GM13976 (cell line): ENCODE data around the gene ANKRD13D.
A peak's percentile ranks its signal among the peaks of the same experiment; 100 is the strongest.

ENCODE experiments used
- DNase-seq: peaks from one replicate; pipeline ENCODE4 v3.0.0; 2012; ENCODE audit warnings: low spot score
- in situ Hi-C: fragments of 300-500 bp; cut with MboI; formaldehyde crosslinking; loops from one replicate; pipeline ENCODE4 v1.12.0; 2022; ENCODE audit warnings: low sequenced_read_pairs, mixed read lengths, inconsistent platforms; ENCODE audit not compliant: unreplicated experiment
- TF ChIP-seq, protein P1 (sequence below): IDR thresholded peaks from 2 replicates; pipeline ENCODE4 v1.5.1; 2012; ENCODE audit warnings: borderline replicate concordance, mild to moderate bottlenecking; ENCODE audit not compliant: insufficient read depth; ENCODE audit errors: extremely low read depth, missing control alignments, control extremely low read depth

The ANKRD13D gene

GRCh38 chr11:67289226-67289650 lies at the start of gene ANKRD13D:
Gene ANKRD13D, plus strand, starts transcription at chr11:67289303. Its CDS starts 158 bp downstream, at chr11:67289461.
- no peak for DNase-seq
- TF ChIP-seq, protein P1, sequence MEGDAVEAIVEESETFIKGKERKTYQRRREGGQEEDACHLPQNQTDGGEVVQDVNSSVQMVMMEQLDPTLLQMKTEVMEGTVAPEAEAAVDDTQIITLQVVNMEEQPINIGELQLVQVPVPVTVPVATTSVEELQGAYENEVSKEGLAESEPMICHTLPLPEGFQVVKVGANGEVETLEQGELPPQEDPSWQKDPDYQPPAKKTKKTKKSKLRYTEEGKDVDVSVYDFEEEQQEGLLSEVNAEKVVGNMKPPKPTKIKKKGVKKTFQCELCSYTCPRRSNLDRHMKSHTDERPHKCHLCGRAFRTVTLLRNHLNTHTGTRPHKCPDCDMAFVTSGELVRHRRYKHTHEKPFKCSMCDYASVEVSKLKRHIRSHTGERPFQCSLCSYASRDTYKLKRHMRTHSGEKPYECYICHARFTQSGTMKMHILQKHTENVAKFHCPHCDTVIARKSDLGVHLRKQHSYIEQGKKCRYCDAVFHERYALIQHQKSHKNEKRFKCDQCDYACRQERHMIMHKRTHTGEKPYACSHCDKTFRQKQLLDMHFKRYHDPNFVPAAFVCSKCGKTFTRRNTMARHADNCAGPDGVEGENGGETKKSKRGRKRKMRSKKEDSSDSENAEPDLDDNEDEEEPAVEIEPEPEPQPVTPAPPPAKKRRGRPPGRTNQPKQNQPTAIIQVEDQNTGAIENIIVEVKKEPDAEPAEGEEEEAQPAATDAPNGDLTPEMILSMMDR, result peak; percentile 16
- in situ Hi-C loops, result no loop called here

DNA sequence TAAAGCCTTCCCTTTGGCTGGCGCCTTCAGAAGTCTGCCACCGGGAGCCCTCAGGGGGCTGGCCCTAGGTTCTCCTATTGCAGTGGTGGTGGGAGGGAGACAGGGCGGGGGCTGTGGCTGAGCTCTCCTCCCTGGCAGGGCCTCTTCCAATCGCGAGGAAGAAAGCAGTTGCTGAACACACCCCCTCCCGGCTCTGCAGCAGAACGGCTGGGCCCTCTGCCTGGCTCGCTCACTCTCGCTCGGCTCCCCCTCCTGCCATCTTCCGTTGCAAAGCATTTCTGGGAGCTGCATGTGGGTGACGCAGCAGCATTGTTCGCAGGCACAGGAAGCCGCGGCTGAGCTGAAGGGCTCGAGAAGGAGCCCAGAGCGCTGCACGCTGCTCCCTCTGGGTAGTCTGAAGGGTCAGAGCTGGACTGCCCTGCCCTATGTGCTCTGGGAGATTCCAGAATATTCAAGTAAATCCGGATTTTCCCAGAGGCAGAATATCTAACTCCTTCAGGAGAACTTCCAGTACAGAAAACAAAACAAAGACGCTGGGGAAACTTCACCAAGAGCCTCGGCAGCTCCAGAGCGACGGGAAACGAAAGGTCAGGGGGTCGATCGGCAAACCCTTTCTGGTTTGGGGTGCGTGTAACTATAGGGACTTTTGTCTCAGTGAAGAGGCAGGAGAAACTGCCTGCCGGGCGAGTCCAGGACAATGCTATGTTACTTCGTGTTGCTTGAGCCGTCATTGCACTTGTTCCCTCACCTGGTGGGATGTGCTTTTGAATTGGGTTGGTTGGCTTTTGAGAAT lies 49.1 kb upstream of the ANKRD13D start:
- TF ChIP-seq, protein P1, result no peak
- in situ Hi-C loops, result no loop called here
- DNase-seq, result peak; percentile 90

DNA sequence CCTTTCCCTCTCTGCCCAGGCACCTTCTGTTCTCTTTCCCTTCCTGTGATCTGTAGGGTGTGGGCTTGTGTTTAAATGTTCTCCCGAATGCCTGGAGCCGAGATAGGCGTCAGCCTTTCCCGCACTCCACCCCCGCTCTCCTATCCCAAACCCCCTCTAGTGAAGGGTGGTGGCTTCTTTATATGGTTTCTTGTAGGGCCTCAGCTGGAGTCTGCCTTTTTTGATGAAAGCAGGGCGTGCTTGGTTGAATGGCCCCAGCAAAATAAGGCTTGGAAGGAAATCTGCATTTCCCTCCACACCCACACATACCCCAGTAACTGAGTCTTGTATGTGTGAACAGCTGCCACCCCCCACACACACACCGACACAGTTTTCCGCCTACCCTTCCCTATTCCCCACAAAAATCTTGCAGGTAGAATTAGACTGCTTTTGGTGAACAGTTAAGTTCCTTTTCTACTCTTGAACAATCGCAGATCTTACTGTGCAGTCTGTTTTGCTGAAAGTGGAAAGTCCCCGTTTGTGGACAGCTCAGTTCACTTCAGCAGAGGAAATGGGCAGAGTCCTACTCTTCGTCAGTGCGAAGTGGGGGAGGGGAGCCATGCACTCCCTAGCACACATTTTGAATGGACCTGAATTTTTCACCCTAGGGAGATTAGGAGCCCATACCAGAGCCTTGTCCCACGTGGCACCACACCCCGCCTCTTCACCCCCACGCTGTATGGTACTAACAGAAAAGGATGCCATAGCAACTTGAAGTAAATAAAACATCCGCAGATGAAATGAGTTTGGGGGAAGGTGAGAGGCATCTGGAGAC lies 48.3 kb upstream of the ANKRD13D start:
- peak; percentile 62 for DNase-seq
- in situ Hi-C loops, result no loop called here
- TF ChIP-seq, protein P1, result no peak

DNA sequence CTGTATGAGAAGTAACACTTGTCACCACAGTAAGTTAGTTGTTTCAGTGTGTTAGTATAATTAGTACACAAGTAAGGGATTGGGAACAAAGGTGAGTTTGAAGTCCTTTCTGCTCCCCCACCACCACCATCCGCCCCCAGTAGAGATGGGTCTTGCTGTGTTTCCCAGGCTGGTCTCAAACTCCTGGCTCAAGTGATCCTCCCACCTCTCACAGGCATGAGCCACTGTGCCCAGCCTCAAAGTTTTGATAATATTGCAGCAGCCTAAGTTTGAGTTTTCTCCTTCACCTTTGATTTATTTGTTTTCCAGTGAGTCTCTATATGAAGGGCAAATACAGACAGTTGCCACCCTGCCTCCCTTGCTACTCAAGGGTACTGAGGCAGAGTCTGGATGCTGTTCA lies 46.6 kb upstream of the ANKRD13D start:
- TF ChIP-seq, protein P1, result no peak
- DNase-seq, result no peak
- in situ Hi-C loops, result no loop called here

- in situ Hi-C loops, result no loop called here
- TF ChIP-seq, protein P1, result no peak
- no peak for DNase-seq
Observed at GRCh38 chr11:67243051-67243450, 46.1 kb upstream of the ANKRD13D start.

DNA sequence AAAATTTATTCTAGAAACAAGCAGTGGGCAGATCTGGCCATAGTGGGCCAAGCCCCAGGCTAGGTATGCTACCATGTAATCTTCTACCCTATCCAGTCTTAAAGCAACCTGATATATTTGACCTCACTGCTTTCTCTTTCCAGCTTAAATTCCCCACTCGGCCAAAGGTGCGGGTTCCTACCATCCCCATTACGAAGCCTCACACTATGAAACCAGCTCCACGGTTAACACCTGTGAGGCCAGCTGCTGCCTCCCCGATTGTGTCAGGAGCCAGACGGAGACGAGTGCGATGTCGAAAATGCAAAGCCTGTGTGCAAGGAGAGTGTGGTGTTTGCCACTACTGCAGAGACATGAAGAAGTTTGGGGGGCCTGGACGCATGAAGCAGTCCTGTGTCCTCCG lies 44.1 kb upstream of the ANKRD13D start:
- in situ Hi-C loops, result no loop called here
- no peak for DNase-seq
- TF ChIP-seq, protein P1, result no peak
